ENCODE results near the gene UBD.

- TF ChIP-seq EZH2phosphoT487 (IDR thresholded peaks at IDR 0.05) = no peak
- no peak for TF ChIP-seq CTCF (IDR thresholded peaks at IDR 0.05)
Observed at GRCh38 chr6:29597184-29597583, 37.7 kb upstream of the UBD start.

All from neural progenitor cell (in vitro differentiated cells).